IMR-90 (cell line): Measurements from ENCODE around the gene GRIK3. TPM values are rescaled to one million over a fixed set of nuclear protein-coding genes. Genes with fewer than 3 reads are reported as not detected.

Experiments used
- ATAC-seq: fragments of 200-7000 bp; cut with Tn5 transposase; 2 replicates; pipeline ENCODE4 v1.9.1; 2020; ENCODE audit warnings: low read depth, mild to moderate bottlenecking, moderate library complexity
- BruUV-seq: library from RNA; stranded (reverse); fragments of 400-500 nt; replicated peaks from 2 replicates; lab custom pipeline; 2021; lab: Mats Ljungman, UMichigan
- CTCF ChIA-PET: fragments of 300-600 bp; formaldehyde crosslinking; extraction: SDS; loops from one replicate; lab custom pipeline; 2021; ENCODE audit warnings: antibody characterized with exemption; lab: Yijun Ruan, JAX
- POLR2A ChIA-PET: fragments of 300-600 bp; sonication (Branson Sonifier 250); formaldehyde crosslinking; loops from one replicate; lab custom pipeline; 2022; ENCODE audit warnings: antibody characterized with exemption; ENCODE audit not compliant: unreplicated experiment; lab: Charles Lee
- DNase-seq: peaks from one replicate; pipeline ENCODE4 v3.0.0; 2013
- H2AFZ ChIP-seq: replicated peaks from 2 replicates; pipeline ENCODE3; 2013; ENCODE audit warnings: low read length, mild to moderate bottlenecking; ENCODE audit not compliant: poor library complexity
- H2AK5ac ChIP-seq: 2 replicates; pipeline ENCODE4 v1.6.1; 2013; ENCODE audit warnings: low read depth, low read length, inconsistent platforms
- H2AK9ac ChIP-seq: replicated peaks from 2 replicates; pipeline ENCODE3; 2013; ENCODE audit warnings: mild to moderate bottlenecking, low read depth, low read length, moderate library complexity; ENCODE audit not compliant: poor library complexity
- H2BK120ac ChIP-seq: 2 replicates; pipeline ENCODE4 v1.6.1; 2013; ENCODE audit warnings: low read depth, low read length, inconsistent platforms
- H2BK15ac ChIP-seq: 3 replicates; pipeline ENCODE4 v1.6.1; 2013; ENCODE audit warnings: low read depth, low read length, inconsistent platforms
- H2BK20ac ChIP-seq: 2 replicates; pipeline ENCODE4 v1.6.1; 2013; ENCODE audit warnings: low read depth, mild to moderate bottlenecking, inconsistent platforms, low read length, moderate library complexity
- H2BK5ac ChIP-seq: 2 replicates; pipeline ENCODE4 v1.6.1; 2013; ENCODE audit warnings: mild to moderate bottlenecking, low read depth, low read length, inconsistent platforms; ENCODE audit not compliant: poor library complexity, severe bottlenecking
- H3K14ac ChIP-seq: replicated peaks from 2 replicates; pipeline ENCODE4 v1.6.1; 2013; ENCODE audit warnings: low read depth, low read length, inconsistent platforms
- H3K18ac ChIP-seq: 2 replicates; pipeline ENCODE4 v1.6.1; 2013; ENCODE audit warnings: low read depth, low read length, control low read depth
- H3K23ac ChIP-seq: 2 replicates; pipeline ENCODE4 v1.6.1; 2013; ENCODE audit warnings: low read depth, low read length, inconsistent platforms
- H3K27ac ChIP-seq: 2 replicates; pipeline ENCODE4 v1.5.1; 2013; ENCODE audit warnings: mild to moderate bottlenecking, control low read depth, low read length; ENCODE audit not compliant: insufficient read depth
- H3K27me3 ChIP-seq: 2 replicates; pipeline ENCODE4 v1.6.1; 2013; ENCODE audit warnings: low read length; ENCODE audit not compliant: control insufficient read depth, insufficient read depth
- H3K36me3 ChIP-seq: 2 replicates; pipeline ENCODE4 v1.6.1; 2013; ENCODE audit warnings: low read length, mixed read lengths; ENCODE audit not compliant: control insufficient read depth, insufficient read depth
- H3K4ac ChIP-seq: 2 replicates; pipeline ENCODE4 v1.6.1; 2013; ENCODE audit warnings: low read depth, low read length, inconsistent platforms
- H3K4me1 ChIP-seq: 2 replicates; pipeline ENCODE4 v1.6.1; 2013; ENCODE audit warnings: low read length, mixed read lengths; ENCODE audit not compliant: control insufficient read depth, insufficient read depth
- H3K4me2 ChIP-seq: 2 replicates; pipeline ENCODE4 v1.6.1; 2013; ENCODE audit warnings: low read depth, mild to moderate bottlenecking, control low read depth, low read length, moderate library complexity
- H3K4me3 ChIP-seq: 2 replicates; pipeline ENCODE4 v1.5.1; 2013; ENCODE audit warnings: low read depth, mild to moderate bottlenecking, control low read depth, low read length, moderate library complexity; ENCODE audit not compliant: insufficient read depth
- H3K56ac ChIP-seq: 2 replicates; pipeline ENCODE4 v1.6.1; 2013; ENCODE audit warnings: low read length, inconsistent platforms; ENCODE audit not compliant: insufficient read depth; ENCODE audit errors: extremely low read depth
- H3K79me1 ChIP-seq, 2 experiments: 2 replicates each; pipeline ENCODE4 v1.6.1; 2013; ENCODE audit warnings: low read length in 2 of 2, inconsistent platforms in 1 of 2, low read depth in 1 of 2
- H3K9ac ChIP-seq: 2 replicates; pipeline ENCODE4 v1.6.1; 2013; ENCODE audit warnings: low read depth, low read length, control low read depth
- H3K9me1 ChIP-seq: 2 replicates; pipeline ENCODE4 v1.6.1; 2013; ENCODE audit warnings: low read length, inconsistent platforms; ENCODE audit not compliant: insufficient read depth
- H3K9me3 ChIP-seq: 2 replicates; pipeline ENCODE4 v1.6.1; 2013; ENCODE audit warnings: low read length; ENCODE audit not compliant: control insufficient read depth, insufficient read depth
- H4K20me1 ChIP-seq: 2 replicates; pipeline ENCODE4 v1.6.1; 2013; ENCODE audit warnings: low read length, inconsistent platforms; ENCODE audit not compliant: insufficient read depth
- H4K5ac ChIP-seq: 2 replicates; pipeline ENCODE4 v1.6.1; 2013; ENCODE audit warnings: mild to moderate bottlenecking, low read depth, low read length, control low read depth
- H4K8ac ChIP-seq, 2 experiments: 2 replicates each; pipeline ENCODE4 v1.6.1; 2013; ENCODE audit warnings: low read depth in 2 of 2, low read length in 2 of 2, control low read depth in 1 of 2, inconsistent platforms in 1 of 2
- H4K91ac ChIP-seq: 2 replicates; pipeline ENCODE4 v1.6.1; 2013; ENCODE audit warnings: low read depth, low read length, inconsistent platforms; ENCODE audit not compliant: insufficient read depth
- BHLHE40 ChIP-seq: fragments of 150-350 bp; IDR thresholded peaks from 2 replicates; pipeline ENCODE4 v1.6.1; 2016; ENCODE audit warnings: mild to moderate bottlenecking, low read depth, low read length
- CEBPB ChIP-seq: IDR thresholded peaks from 2 replicates; pipeline ENCODE4 v1.6.1; 2012; ENCODE audit warnings: low read depth, low read length, improper control_type of control experiment
- CHD1 ChIP-seq: IDR thresholded peaks from 2 replicates; pipeline ENCODE4 v1.6.1; 2012; ENCODE audit warnings: low read depth, low read length, improper control_type of control experiment
- CTCF ChIP-seq: conservative IDR thresholded peaks from 2 replicates; pipeline ENCODE4 v1.5.1; 2012; ENCODE audit warnings: mild to moderate bottlenecking, low read depth, low read length, improper control_type of control experiment
- FOS ChIP-seq: fragments of 150-350 bp; IDR thresholded peaks from 2 replicates; pipeline ENCODE4 v1.6.1; 2016; ENCODE audit warnings: low read depth, low read length
- MAFK ChIP-seq: IDR thresholded peaks from 2 replicates; pipeline ENCODE4 v1.6.1; 2012; ENCODE audit warnings: low read depth, low read length, improper control_type of control experiment
- MAZ ChIP-seq: IDR thresholded peaks from 2 replicates; pipeline ENCODE4 v1.6.1; 2012; ENCODE audit warnings: low read depth, mild to moderate bottlenecking, low read length, improper control_type of control experiment, moderate library complexity, borderline replicate concordance
- NFE2L2 ChIP-seq: fragments of 150-350 bp; IDR thresholded peaks from 2 replicates; pipeline ENCODE4 v1.6.1; 2016; ENCODE audit warnings: low read depth, mild to moderate bottlenecking, low read length
- POLR2A ChIP-seq: IDR thresholded peaks from 2 replicates; pipeline ENCODE4 v1.6.1; 2012; ENCODE audit warnings: mild to moderate bottlenecking, low read depth, low read length
- RCOR1 ChIP-seq: IDR thresholded peaks from 2 replicates; pipeline ENCODE4 v1.6.1; 2012; ENCODE audit warnings: mild to moderate bottlenecking, low read length, improper control_type of control experiment; ENCODE audit not compliant: insufficient replicate concordance
- RFX5 ChIP-seq: IDR thresholded peaks from 2 replicates; pipeline ENCODE4 v1.8.0; 2012; ENCODE audit warnings: low read depth, mild to moderate bottlenecking, low read length, moderate library complexity
- SMC3 ChIP-seq: fragments of 150-350 bp; IDR thresholded peaks from 2 replicates; pipeline ENCODE4 v1.6.1; 2016; ENCODE audit warnings: low read depth, mild to moderate bottlenecking, antibody characterized with exemption, low read length, moderate library complexity
- WGBS, 2 experiments: methylation state at CpG; one replicate each; pipeline versions ENCODE4 v1.1.5 to v1.1.7; 2013; ENCODE audit warnings: missing lambda C conversion rate in 2 of 2; ENCODE audit not compliant: insufficient read length in 1 of 2; ENCODE audit errors: extremely low coverage in 2 of 2; 5-methylcytosine and 5-hydroxymethylcytosine counted together
- dilution Hi-C: fragments of 300-500 bp; cut with HindIII; formaldehyde crosslinking; loops from one replicate; pipeline ENCODE4 v1.14.3; 2018; ENCODE audit warnings: low sequenced_read_pairs; ENCODE audit not compliant: unreplicated experiment
- in situ Hi-C: fragments of 300-500 bp; cut with MboI; formaldehyde crosslinking; loops from 3 replicates; pipeline ENCODE4 v1.14.3; 2019; ENCODE audit warnings: low sequenced_read_pairs, inconsistent platforms, mixed read lengths
- intact Hi-C: fragments of 100-400 bp; cut with micrococcal nuclease; formaldehyde crosslinking; loops from 2 replicates; pipeline ENCODE4 v1.10.0; 2022
- polyA plus RNA-seq, 3 experiments: library from polyadenylated mRNA; depleted of rRNA; stranded (reverse); fragments of >200 nt; gene quantifications; 2 replicates each; pipeline ENCODE4 v1.2.3, GENCODE V29; 2012; ENCODE audit warnings: low replicate concordance in 1 of 3
- total RNA-seq: library from RNA; depleted of rRNA; stranded (reverse); fragments of >200 nt; gene quantifications from 2 replicates; pipeline ENCODE4 v1.2.3, GENCODE V29; 2012

Gene GRIK3
- total and polyA plus RNA-seq, 2 of the 4 experiments (the other 2 are of a cell fraction) = not detected

- Histone ChIP-seq H3K4ac (no peak overlapping the region), H4K91ac (no peak overlapping the region), H3K18ac (no peak overlapping the region), H3K27ac (no peak overlapping the region), H3K4me3 (no peak overlapping the region), H2BK5ac (no peak overlapping the region), H3K14ac (no peak overlapping the region), H2AK9ac (no peak overlapping the region), H4K5ac (no peak overlapping the region), H4K20me1 (no peaks in the 10 kb centered on the region), H2BK20ac (no peak overlapping the region), H3K9me1 (no peaks in the 10 kb centered on the region), H3K9me3 (no peaks in the 10 kb centered on the region), H3K27me3 (no peaks in the 10 kb centered on the region), H2AK5ac (no peak overlapping the region), H3K56ac (no peak overlapping the region), H3K9ac (no peak overlapping the region), H3K4me1 (no peaks in the 10 kb centered on the region), H4K8ac (no peak overlapping the region), H2AFZ (no peak overlapping the region), H3K23ac (no peak overlapping the region), H3K36me3 (no peaks in the 10 kb centered on the region), H3K4me2 (no peak overlapping the region), H3K79me1 (no peaks in the 10 kb centered on the region), H2BK15ac (no peak overlapping the region), H2BK120ac (no peak overlapping the region)
- intact Hi-C loops = no loop called here
- ChIA-PET CTCF (no interaction called here), POLR2A (no interaction called here)
- ATAC-seq (no peak), DNase-seq (no peak)
- no TSS peak for BruUV-seq
- in situ Hi-C loops = no loop called here
- dilution Hi-C loops = no loop called here
- TF ChIP-seq MAZ (no peak), FOS (no peak), RFX5 (no peak), RCOR1 (no peak), CTCF (no peak), POLR2A (no peak), CHD1 (no peak), SMC3 (no peak), CEBPB (no peak), NFE2L2 (no peak), BHLHE40 (no peak), MAFK (no peak)
- 87% methylated on average over 3 of the region's 7 CpGs; no CpG with 5 or more reads in 1 of the 2 experiments for WGBS, 2 experiments
Measured at GRCh38 chr1:36996106-36996505, 38.2 kb downstream of the GRIK3 start.
